IPS-20b (cell line): Measurements from ENCODE around the gene FBXL17.

ENCODE experiments used
- H3K27ac ChIP-seq: one replicate; pipeline ENCODE4 v1.5.1; 2013; ENCODE audit warnings: low read length
- H3K27me3 ChIP-seq: 2 replicates; pipeline ENCODE4 v1.6.1; 2013; ENCODE audit warnings: mild to moderate bottlenecking, low read length, inconsistent platforms; ENCODE audit not compliant: insufficient read depth
- H3K36me3 ChIP-seq: 2 replicates; pipeline ENCODE4 v1.6.1; 2013; ENCODE audit warnings: low read depth, mild to moderate bottlenecking, inconsistent platforms, low read length, moderate library complexity; ENCODE audit not compliant: insufficient read depth
- H3K4me1 ChIP-seq: 2 replicates; pipeline ENCODE4 v1.6.1; 2013; ENCODE audit warnings: mild to moderate bottlenecking, control low read depth, inconsistent platforms, low read length, moderate library complexity; ENCODE audit not compliant: insufficient read depth
- H3K4me3 ChIP-seq: 2 replicates; pipeline ENCODE4 v1.5.1; 2013; ENCODE audit warnings: mild to moderate bottlenecking, low read length, inconsistent platforms
- H3K9ac ChIP-seq: 2 replicates; pipeline ENCODE4 v1.6.1; 2013; ENCODE audit warnings: low read depth, mild to moderate bottlenecking, inconsistent platforms, low read length, moderate library complexity
- H3K9me3 ChIP-seq: 2 replicates; pipeline ENCODE4 v1.6.1; 2013; ENCODE audit warnings: mild to moderate bottlenecking, low read depth, low read length, inconsistent platforms; ENCODE audit not compliant: insufficient read depth

FBXL17 gene

DNA sequence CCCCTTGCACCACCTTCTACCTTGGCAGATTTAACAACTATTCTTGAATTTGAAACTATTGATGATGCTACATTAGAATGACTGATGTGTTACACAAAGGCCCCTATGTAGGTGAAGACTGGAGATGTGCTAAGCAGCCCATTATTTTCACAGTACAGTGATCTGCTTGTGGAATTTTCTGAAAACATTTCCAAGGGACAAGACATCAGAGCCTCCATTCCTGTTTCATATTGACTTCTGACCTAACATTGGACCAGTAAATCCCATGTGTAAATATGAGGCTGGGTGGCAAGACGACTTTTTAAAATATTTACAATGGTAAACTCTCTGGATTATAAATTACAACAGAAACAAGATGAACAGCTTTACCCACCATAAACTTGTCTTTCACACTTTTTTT lies 445.4 kb downstream of the FBXL17 start:
- no peak overlapping the region for H3K27ac ChIP-seq
- no peak overlapping the region for H3K4me3 ChIP-seq
- H3K9me3 ChIP-seq: no peaks in the 10 kb centered on the region
- no peaks in the 10 kb centered on the region for H3K27me3 ChIP-seq
- no peaks in the 10 kb centered on the region for H3K36me3 ChIP-seq
- H3K9ac ChIP-seq: no peak overlapping the region
- peaks cover 41% of the 10 kb centered on the region for H3K4me1 ChIP-seq

DNA sequence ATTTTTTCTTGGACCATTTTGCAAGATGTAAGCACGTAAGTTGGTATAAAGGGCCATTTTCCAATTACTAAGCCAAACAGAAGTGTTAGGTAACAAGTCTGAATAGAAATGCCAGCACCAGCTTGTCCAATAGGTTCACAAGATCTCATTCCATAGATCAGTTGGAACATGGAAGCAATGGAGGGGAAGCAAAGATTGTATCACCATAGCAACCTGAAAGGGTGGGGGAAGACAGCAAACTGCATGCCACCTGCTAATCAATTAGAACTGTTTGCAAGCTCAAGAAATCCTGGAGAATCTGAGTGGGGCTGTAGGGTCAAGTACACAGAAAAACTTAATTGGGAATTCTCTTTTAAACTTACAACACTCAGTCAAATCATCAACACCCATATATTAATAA lies 446.3 kb downstream of the FBXL17 start:
- H3K27ac ChIP-seq: no peak overlapping the region
- H3K27me3 ChIP-seq: no peaks in the 10 kb centered on the region
- no peak overlapping the region for H3K4me3 ChIP-seq
- H3K9me3 ChIP-seq: no peaks in the 10 kb centered on the region
- H3K4me1 ChIP-seq: peaks cover 41% of the 10 kb centered on the region
- H3K9ac ChIP-seq: no peak overlapping the region
- H3K36me3 ChIP-seq: no peaks in the 10 kb centered on the region

DNA sequence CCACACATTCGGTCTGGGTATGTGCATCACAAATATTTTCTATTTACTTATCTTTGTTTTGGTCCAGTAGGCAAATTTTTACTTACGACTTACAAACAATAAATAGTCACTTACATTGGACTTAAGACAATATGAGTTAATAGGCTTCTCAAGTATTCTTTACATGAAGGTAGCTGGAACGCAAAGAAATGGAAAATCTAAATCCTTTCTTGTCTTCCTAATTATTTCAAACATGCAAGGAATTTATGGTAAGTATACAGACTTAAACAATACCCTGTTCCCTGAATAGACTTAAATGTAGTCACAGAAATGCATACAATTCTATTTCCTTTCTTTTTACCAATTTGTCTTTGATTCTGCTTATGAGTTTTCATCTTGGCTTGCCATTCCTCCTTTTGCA lies 448.6 kb downstream of the FBXL17 start:
- Histone ChIP-seq H3K9ac (no peak overlapping the region), H3K27ac (no peak overlapping the region), H3K4me1 (peaks cover 41% of the 10 kb centered on the region), H3K27me3 (no peaks in the 10 kb centered on the region), H3K4me3 (no peak overlapping the region), H3K9me3 (no peaks in the 10 kb centered on the region), H3K36me3 (no peaks in the 10 kb centered on the region)

DNA sequence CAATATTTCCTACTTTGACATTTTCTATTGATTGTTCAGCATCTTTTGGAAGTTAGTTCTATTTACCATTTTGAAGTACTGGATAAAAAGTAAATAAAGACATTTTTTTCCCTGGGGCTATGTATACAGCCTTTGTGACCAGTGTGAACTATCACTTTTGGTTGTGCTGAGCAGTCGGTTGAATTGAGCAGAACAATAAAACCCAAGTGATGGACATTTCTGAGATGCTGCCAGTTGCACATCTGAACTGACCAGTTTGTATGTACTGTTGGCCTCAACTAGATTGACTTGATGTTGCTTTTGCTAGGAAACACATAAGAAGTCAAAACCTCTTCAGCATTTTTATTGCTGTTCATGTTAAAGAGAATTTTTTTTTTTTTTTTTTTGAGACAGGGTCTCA lies 451.0 kb downstream of the FBXL17 start:
- no peak overlapping the region for H3K27ac ChIP-seq
- no peaks in the 10 kb centered on the region for H3K9me3 ChIP-seq
- H3K27me3 ChIP-seq: no peaks in the 10 kb centered on the region
- H3K9ac ChIP-seq: no peak overlapping the region
- no peaks in the 10 kb centered on the region for H3K36me3 ChIP-seq
- H3K4me3 ChIP-seq: no peak overlapping the region
- peaks cover 28% of the 10 kb centered on the region for H3K4me1 ChIP-seq

DNA sequence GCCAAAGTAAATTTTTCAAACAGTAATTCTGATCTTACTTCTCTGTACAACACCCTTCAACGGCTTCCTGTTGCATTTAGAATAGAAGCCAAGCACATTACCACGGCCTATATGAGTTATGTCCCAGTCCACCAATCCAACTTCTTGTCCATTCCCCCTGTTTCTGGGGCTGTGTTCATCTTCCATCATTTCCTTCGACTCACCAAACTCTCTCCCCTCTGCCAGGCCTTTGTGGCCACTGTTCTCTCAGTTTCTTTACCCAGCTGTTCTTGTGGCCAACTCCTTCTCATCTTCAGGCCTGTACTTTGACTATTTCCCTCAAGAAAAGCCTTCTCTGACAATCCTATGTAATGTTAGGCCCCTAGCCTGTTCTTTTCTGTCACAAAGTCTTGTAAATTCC lies 451.8 kb downstream of the FBXL17 start:
- Histone ChIP-seq H3K27ac (no peak overlapping the region), H3K9me3 (no peaks in the 10 kb centered on the region), H3K9ac (no peak overlapping the region), H3K4me1 (peaks cover 24% of the 10 kb centered on the region), H3K27me3 (no peaks in the 10 kb centered on the region), H3K4me3 (no peak overlapping the region), H3K36me3 (no peaks in the 10 kb centered on the region)

DNA sequence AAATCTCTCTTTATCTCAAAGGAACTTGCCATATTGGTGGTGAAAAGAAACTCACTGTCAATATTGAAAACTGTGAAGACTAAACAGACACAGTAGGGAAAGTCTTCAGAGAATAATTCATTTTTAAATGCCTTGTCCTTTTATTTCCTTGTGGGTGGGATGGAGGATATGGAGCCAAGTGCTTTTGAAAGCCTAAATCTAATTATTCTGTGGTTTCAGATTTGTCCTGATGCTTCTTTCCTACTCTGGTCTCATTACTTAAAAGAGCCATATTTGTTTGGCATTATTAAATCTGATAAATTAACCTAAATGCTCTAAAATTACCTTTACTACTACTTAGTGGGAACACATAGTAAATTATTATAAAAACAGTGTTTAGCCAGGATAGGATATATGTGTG lies 452.8 kb downstream of the FBXL17 start:
- Histone ChIP-seq H3K36me3 (no peaks in the 10 kb centered on the region), H3K4me3 (no peak overlapping the region), H3K27ac (no peak overlapping the region), H3K9me3 (no peaks in the 10 kb centered on the region), H3K4me1 (peaks cover 18% of the 10 kb centered on the region), H3K27me3 (no peaks in the 10 kb centered on the region), H3K9ac (no peak overlapping the region)

DNA sequence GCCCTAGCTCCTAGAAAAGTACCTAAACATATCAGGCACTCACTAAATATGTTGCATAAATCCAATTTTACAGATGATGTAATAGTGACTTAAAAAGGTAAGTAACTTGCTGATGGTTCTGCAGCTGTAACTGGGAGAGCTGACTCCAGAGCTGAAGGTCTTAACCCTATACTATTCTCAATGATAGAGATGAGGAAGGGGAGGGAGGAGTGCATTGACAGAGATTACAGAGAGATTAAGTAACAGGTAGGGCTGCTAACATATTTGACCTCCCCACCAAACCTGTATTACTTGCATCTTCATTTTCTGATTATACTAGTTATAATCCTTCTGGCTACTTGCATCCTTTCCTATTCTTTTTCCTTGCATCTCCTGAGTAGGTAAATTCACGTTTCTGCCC lies 455.8 kb downstream of the FBXL17 start:
- no peaks in the 10 kb centered on the region for H3K9me3 ChIP-seq
- no peak overlapping the region for H3K27ac ChIP-seq
- H3K27me3 ChIP-seq: no peaks in the 10 kb centered on the region
- H3K4me1 ChIP-seq: peaks cover 5% of the 10 kb centered on the region; the same call in 1 of the 2 replicates
- no peaks in the 10 kb centered on the region for H3K36me3 ChIP-seq
- no peak overlapping the region for H3K4me3 ChIP-seq
- H3K9ac ChIP-seq: no peak overlapping the region

DNA sequence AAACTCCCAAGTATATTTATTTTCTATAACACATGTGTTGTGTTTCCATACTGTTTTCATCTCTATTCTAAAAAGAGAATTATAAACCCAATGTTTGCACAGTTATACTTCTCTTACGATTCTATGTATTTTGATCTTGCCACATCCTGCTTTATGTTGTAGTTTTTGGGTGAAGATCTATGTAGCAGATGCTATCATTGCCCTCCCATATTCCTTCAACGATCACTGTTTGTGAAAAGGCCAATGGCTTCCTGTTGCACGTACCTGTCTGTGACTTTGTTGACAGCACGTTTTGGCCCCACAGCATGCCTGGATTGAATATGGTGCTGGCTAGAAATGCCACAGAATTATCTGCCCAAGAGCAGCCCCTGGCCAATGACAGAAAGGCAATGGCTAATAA lies 456.7 kb downstream of the FBXL17 start:
- Histone ChIP-seq H3K9ac (no peak overlapping the region), H3K9me3 (no peaks in the 10 kb centered on the region), H3K36me3 (no peaks in the 10 kb centered on the region), H3K4me1 (peaks cover 5% of the 10 kb centered on the region; the same call in 1 of the 2 replicates), H3K4me3 (no peak overlapping the region), H3K27me3 (no peaks in the 10 kb centered on the region), H3K27ac (no peak overlapping the region)

DNA sequence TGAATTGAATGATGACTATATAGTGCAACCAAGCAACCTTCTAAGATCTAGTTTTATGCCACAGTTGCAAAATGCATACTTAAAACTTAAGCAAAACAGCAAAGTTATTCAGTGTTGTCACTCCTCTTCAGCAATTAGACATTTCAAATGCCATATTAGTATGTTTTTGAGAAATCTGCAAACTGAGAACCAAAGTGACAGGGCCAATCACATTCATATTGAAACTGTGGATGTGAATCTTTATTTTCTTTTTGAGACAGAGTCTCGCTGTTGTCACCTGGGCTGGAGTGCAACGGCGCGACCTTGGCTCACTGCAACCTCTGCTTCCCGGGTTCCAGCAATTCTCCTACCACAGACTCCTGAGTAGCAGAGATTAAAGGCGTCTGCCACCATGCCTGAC lies 461.9 kb downstream of the FBXL17 start:
- H3K27me3 ChIP-seq: no peaks in the 10 kb centered on the region

DNA sequence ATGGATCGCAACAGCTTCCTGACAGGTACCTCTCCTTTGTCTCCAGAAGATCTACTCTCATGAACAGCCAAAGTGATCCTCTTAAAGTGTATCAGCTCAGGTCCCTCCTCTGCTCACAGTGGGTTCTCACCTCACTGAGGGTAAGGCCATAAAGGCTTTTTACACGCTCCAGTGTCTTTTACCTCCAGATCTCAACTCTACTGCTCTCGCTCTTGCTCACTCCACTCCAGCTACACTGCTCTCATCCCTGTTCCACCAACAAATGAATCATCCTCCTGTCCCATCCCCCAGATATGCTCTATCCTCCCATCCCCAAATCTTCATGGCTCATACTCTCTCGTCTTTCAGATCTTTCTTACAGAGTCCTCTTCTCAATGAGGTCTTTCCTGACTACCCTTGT lies 462.5 kb downstream of the FBXL17 start:
- H3K27me3 ChIP-seq: no peaks in the 10 kb centered on the region
- no peaks in the 10 kb centered on the region for H3K9me3 ChIP-seq
- H3K4me3 ChIP-seq: no peak overlapping the region
- no peak overlapping the region for H3K9ac ChIP-seq
- no peak overlapping the region for H3K27ac ChIP-seq
- peaks cover 6% of the 10 kb centered on the region; the same call in 1 of the 2 replicates for H3K4me1 ChIP-seq
- no peaks in the 10 kb centered on the region for H3K36me3 ChIP-seq

More for the DNA sequence above, 461.9 kb downstream of the FBXL17 start:
- Histone ChIP-seq H3K4me3 (no peak overlapping the region), H3K36me3 (no peaks in the 10 kb centered on the region), H3K27ac (no peak overlapping the region), H3K9ac (no peak overlapping the region), H3K9me3 (no peaks in the 10 kb centered on the region), H3K4me1 (peaks cover 6% of the 10 kb centered on the region; the same call in 1 of the 2 replicates)

DNA sequence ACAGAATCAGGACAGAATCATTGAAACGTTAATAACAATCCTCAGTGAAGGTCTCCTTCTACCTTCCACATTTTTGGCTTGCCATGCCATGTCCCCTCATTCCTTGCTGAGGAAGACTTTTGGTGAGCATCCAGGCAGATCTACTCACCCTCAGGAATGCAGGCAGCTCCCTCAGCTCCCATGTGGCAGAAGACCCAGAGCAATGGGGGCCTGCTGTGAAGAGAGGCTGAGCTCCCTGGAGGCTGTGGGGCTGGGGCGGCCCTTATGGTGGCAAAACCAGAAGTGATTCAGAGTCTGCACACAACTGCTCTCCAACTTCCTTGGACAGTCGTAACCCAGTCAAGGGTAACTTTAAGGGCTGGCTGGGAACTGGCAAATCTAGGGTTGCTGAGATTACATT lies 463.9 kb downstream of the FBXL17 start:
- H3K27me3 ChIP-seq: no peaks in the 10 kb centered on the region
- H3K4me3 ChIP-seq: no peak overlapping the region
- no peaks in the 10 kb centered on the region for H3K36me3 ChIP-seq
- peaks cover 6% of the 10 kb centered on the region; the same call in 1 of the 2 replicates for H3K4me1 ChIP-seq
- H3K9me3 ChIP-seq: no peaks in the 10 kb centered on the region
- no peak overlapping the region for H3K27ac ChIP-seq
- no peak overlapping the region for H3K9ac ChIP-seq

DNA sequence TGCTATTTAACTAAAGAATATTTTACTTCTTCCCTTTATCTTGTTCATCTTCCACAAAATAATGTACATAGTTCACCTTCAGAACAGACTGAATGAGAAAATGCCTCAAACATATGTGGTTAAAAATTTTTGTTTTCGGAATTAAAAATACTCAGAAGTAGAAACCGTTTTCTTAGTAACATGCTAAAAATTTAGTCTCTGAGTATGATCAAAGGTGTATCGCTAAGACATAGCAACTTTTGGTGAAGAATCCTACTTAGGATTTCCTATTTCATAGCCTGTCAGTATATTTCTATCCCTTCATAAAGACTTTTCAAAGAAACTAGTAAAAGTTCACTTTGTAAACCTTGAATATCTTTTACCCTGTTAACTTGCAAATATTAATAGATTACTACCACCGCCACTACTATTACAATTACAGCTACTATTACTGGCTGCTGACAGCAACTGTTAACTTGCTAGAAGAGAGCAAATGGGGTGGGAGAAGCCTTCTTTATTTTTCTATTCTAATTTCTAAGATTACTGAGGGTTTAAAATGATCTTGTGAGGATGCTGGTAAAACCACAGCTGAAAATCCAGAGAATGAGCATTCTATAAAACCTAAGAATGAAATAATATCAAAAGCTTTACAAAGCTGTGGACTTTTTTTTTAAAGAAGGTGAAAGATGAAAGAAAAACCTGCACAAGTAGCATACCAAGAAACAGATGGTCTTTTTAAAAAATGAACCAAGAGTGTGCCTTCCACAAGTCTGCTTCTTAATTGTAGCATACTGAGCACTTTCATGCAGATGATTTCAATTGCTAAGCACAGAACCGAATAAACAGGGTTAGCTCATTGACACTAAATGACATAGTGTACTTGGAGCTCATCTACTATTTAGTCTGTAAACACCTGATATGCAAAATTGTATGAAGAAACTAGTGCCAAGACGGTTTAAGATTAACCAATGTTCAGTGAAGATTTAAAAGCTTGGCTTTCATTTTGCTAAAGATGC lies 464.9 kb downstream of the FBXL17 start:
- H3K9me3 ChIP-seq: no peaks in the 10 kb centered on the region
- H3K27me3 ChIP-seq: no peaks in the 10 kb centered on the region
- no peak overlapping the region for H3K9ac ChIP-seq
- no peaks in the 10 kb centered on the region for H3K36me3 ChIP-seq
- H3K4me3 ChIP-seq: no peak overlapping the region
- no peak overlapping the region for H3K27ac ChIP-seq
- peaks cover 6% of the 10 kb centered on the region; the same call in 1 of the 2 replicates for H3K4me1 ChIP-seq
